Smooth muscle cell (in vitro differentiated cells): Measurements from ENCODE around the gene PLEKHA7. TPM values are rescaled to one million over a fixed set of nuclear protein-coding genes. Genes with fewer than 3 reads are reported as not detected.

ENCODE experiments used
- DNase-seq: peaks from one replicate; lab custom pipeline; 2025; ENCODE audit not compliant: unreplicated experiment; lab: John Stamatoyannopoulos, UW
- H2AFZ ChIP-seq: fragments of 200-600 bp; sonication (generic); 2 replicates; pipeline ENCODE4 v1.6.0; 2016; ENCODE audit warnings: antibody characterized with exemption, low read depth, mild to moderate bottlenecking
- H3F3A ChIP-seq: fragments of 200-600 bp; sonication (generic); 2 replicates; pipeline ENCODE4 v1.6.0; 2017; ENCODE audit warnings: antibody characterized with exemption, low read depth
- H3K27ac ChIP-seq: fragments of 200-600 bp; sonication (generic); 2 replicates; pipeline ENCODE4 v1.5.1; 2016; ENCODE audit warnings: low read depth, mild to moderate bottlenecking
- H3K27me3 ChIP-seq: fragments of 200-600 bp; sonication (generic); 2 replicates; pipeline ENCODE4 v1.6.1; 2016; ENCODE audit warnings: low read depth, mild to moderate bottlenecking
- H3K36me3 ChIP-seq: fragments of 200-600 bp; sonication (generic); 2 replicates; pipeline ENCODE4 v1.5.1; 2016; ENCODE audit warnings: low read depth
- H3K4me1 ChIP-seq: fragments of 200-600 bp; sonication (generic); 2 replicates; pipeline ENCODE4 v1.5.1; 2016; ENCODE audit warnings: low read depth
- H3K4me2 ChIP-seq: fragments of 200-600 bp; sonication (generic); 2 replicates; pipeline ENCODE4 v1.6.0; 2016; ENCODE audit warnings: mild to moderate bottlenecking
- H3K4me3 ChIP-seq: fragments of 200-600 bp; sonication (generic); 2 replicates; pipeline ENCODE4 v1.5.1; 2016; ENCODE audit warnings: mild to moderate bottlenecking
- H3K79me2 ChIP-seq: fragments of 200-600 bp; sonication (generic); 2 replicates; pipeline ENCODE4 v1.6.0; 2016; ENCODE audit warnings: low read depth, mild to moderate bottlenecking
- H3K9ac ChIP-seq: fragments of 200-600 bp; sonication (generic); 2 replicates; pipeline ENCODE4 v1.6.0; 2016; ENCODE audit warnings: low read depth
- H3K9me3 ChIP-seq: fragments of 200-600 bp; sonication (generic); replicated peaks from 2 replicates; pipeline ENCODE4 v1.5.1; 2016; ENCODE audit warnings: low read depth
- H4K20me1 ChIP-seq: fragments of 200-600 bp; sonication (generic); 2 replicates; pipeline ENCODE4 v1.6.0; 2016; ENCODE audit warnings: low read depth
- CTCF ChIP-seq: fragments of 200-600 bp; sonication (generic); IDR thresholded peaks from 2 replicates; pipeline ENCODE4 v1.5.1; 2017; ENCODE audit warnings: borderline replicate concordance, mild to moderate bottlenecking, antibody characterized with exemption; ENCODE audit not compliant: insufficient read depth, poor library complexity, severe bottlenecking
- WGBS: methylation state at CpG from one replicate; pipeline ENCODE4 v1.1.7; 2016; ENCODE audit warnings: low lambda C conversion rate; 5-methylcytosine and 5-hydroxymethylcytosine counted together
- polyA plus RNA-seq: library from polyadenylated mRNA; unstranded; fragments of >200 nt; fragmentation: Nextera tagmentation; extraction: Ambion mirVana; gene quantifications from 2 replicates; pipeline ENCODE4 v1.2.1, GENCODE V29; 2016
- total RNA-seq: library from RNA; depleted of rRNA; stranded (reverse); fragments of >200 nt; gene quantifications from 2 replicates; pipeline ENCODE4 v1.2.3, GENCODE V29; 2014

Gene PLEKHA7
- total and polyA plus RNA-seq, 2 experiments from 2014 or later, result 0.19 to 22.2 TPM

GRCh38 chr11:16767957-16768356, 246.3 kb downstream of the PLEKHA7 start:
- H3K4me2 ChIP-seq, result no peak overlapping the region
- 89% methylated on average over 4 of the region's 4 CpGs for WGBS
- H3K36me3 ChIP-seq, result no peaks in the 10 kb centered on the region
- TF ChIP-seq CTCF, result no peak
- H3K27ac ChIP-seq, result no peak overlapping the region
- no peaks in the 10 kb centered on the region for H3F3A ChIP-seq
- H3K79me2 ChIP-seq, result no peaks in the 10 kb centered on the region
- H3K4me1 ChIP-seq, result no peaks in the 10 kb centered on the region
- no peak overlapping the region for H3K9ac ChIP-seq
- no peak for DNase-seq
- no peaks in the 10 kb centered on the region for H3K9me3 ChIP-seq
- no peaks in the 10 kb centered on the region for H3K27me3 ChIP-seq
- H2AFZ ChIP-seq, result no peak overlapping the region
- no peak overlapping the region for H3K4me3 ChIP-seq
- H4K20me1 ChIP-seq, result no peaks in the 10 kb centered on the region

- H3K36me3 ChIP-seq, result no peaks in the 10 kb centered on the region
- 89% methylated on average over 4 of the region's 4 CpGs for WGBS
- H3K27ac ChIP-seq, result no peak overlapping the region
- no peaks in the 10 kb centered on the region for H3K9me3 ChIP-seq
- H3K4me2 ChIP-seq, result no peak overlapping the region
- H3K79me2 ChIP-seq, result no peaks in the 10 kb centered on the region
- TF ChIP-seq CTCF, result no peak
- H3F3A ChIP-seq, result no peaks in the 10 kb centered on the region
- no peak overlapping the region for H3K9ac ChIP-seq
- H3K4me1 ChIP-seq, result no peaks in the 10 kb centered on the region
- H4K20me1 ChIP-seq, result no peaks in the 10 kb centered on the region
- H3K4me3 ChIP-seq, result no peak overlapping the region
- H2AFZ ChIP-seq, result no peak overlapping the region
- no peak for DNase-seq
- no peaks in the 10 kb centered on the region for H3K27me3 ChIP-seq
Measured at GRCh38 chr11:16767137-16767536, 247.1 kb downstream of the PLEKHA7 start.

- Histone ChIP-seq H3K4me2 (no peak overlapping the region), H3K9ac (no peak overlapping the region), H2AFZ (no peak overlapping the region), H4K20me1 (no peaks in the 10 kb centered on the region), H3K79me2 (no peaks in the 10 kb centered on the region), H3K4me3 (no peak overlapping the region), H3K27ac (no peak overlapping the region), H3K4me1 (no peaks in the 10 kb centered on the region), H3K27me3 (no peaks in the 10 kb centered on the region), H3K36me3 (no peaks in the 10 kb centered on the region), H3F3A (no peaks in the 10 kb centered on the region), H3K9me3 (no peaks in the 10 kb centered on the region)
- WGBS, result 90% methylated on average over 8 of the region's 8 CpGs
- TF ChIP-seq CTCF, result no peak
- DNase-seq, result no peak
Measured at GRCh38 chr11:16764888-16765287, 249.3 kb downstream of the PLEKHA7 start.

GRCh38 chr11:16763746-16764145, 250.5 kb downstream of the PLEKHA7 start:
- Histone ChIP-seq H4K20me1 (no peaks in the 10 kb centered on the region), H3K9ac (no peak overlapping the region), H3K27ac (no peak overlapping the region), H3K4me3 (no peak overlapping the region), H3K4me2 (no peak overlapping the region), H3K79me2 (no peaks in the 10 kb centered on the region), H3F3A (no peaks in the 10 kb centered on the region), H3K9me3 (no peaks in the 10 kb centered on the region), H3K27me3 (no peaks in the 10 kb centered on the region), H2AFZ (no peak overlapping the region), H3K36me3 (no peaks in the 10 kb centered on the region), H3K4me1 (no peaks in the 10 kb centered on the region)
- WGBS, result 93% methylated on average over 1 of the region's 1 CpG
- DNase-seq, result no peak
- no peak for TF ChIP-seq CTCF
